BJ (cell line): Measurements from ENCODE around the gene CD4. TPM values are rescaled to one million over a fixed set of nuclear protein-coding genes. Genes with fewer than 3 reads are reported as not detected.
A peak's percentile ranks its signal among the peaks of the same experiment; 100 is the strongest.

Experiments used
- CTCF ChIA-PET: fragments of 350-600 bp; formaldehyde crosslinking; extraction: SDS; loops from one replicate; lab custom pipeline; 2021; ENCODE audit warnings: antibody characterized with exemption, inconsistent platforms; lab: Yijun Ruan, JAX
- POLR2A ChIA-PET: fragments of 300-600 bp; sonication (Branson Sonifier 250); formaldehyde crosslinking; extraction: SDS; loops from one replicate; lab custom pipeline; 2021; ENCODE audit warnings: antibody characterized with exemption; lab: Charles Lee
- DNase-seq: peaks from one replicate; pipeline ENCODE4 v3.0.0-alpha.2; 2011; ENCODE audit warnings: low read depth
- H3K27me3 ChIP-seq: 2 replicates; pipeline ENCODE4 v1.6.0; 2011; ENCODE audit warnings: low read length; ENCODE audit not compliant: control insufficient read depth, insufficient read depth
- H3K36me3 ChIP-seq: 2 replicates; pipeline ENCODE4 v1.5.1; 2011; ENCODE audit warnings: low read length; ENCODE audit not compliant: control insufficient read depth, insufficient read depth
- H3K4me3 ChIP-seq: 2 replicates; pipeline ENCODE4 v1.5.1; 2011; ENCODE audit warnings: low read depth, mild to moderate bottlenecking, control low read depth, low read length
- polyA plus RNA-seq: library from polyadenylated mRNA; depleted of rRNA; stranded (reverse); fragments of >200 nt; gene quantifications from 2 replicates; pipeline ENCODE4 v1.2.3, GENCODE V29; 2011
- TF ChIP-seq, protein P1 (sequence below): IDR thresholded peaks from 2 replicates; pipeline ENCODE4 v1.5.1; 2011; ENCODE audit warnings: low read depth, mild to moderate bottlenecking, control low read depth, inconsistent platforms, low read length, moderate library complexity; ENCODE audit not compliant: insufficient read depth

CD4 gene
- polyA plus RNA-seq, 1 experiment, result 0.42 TPM

DNA sequence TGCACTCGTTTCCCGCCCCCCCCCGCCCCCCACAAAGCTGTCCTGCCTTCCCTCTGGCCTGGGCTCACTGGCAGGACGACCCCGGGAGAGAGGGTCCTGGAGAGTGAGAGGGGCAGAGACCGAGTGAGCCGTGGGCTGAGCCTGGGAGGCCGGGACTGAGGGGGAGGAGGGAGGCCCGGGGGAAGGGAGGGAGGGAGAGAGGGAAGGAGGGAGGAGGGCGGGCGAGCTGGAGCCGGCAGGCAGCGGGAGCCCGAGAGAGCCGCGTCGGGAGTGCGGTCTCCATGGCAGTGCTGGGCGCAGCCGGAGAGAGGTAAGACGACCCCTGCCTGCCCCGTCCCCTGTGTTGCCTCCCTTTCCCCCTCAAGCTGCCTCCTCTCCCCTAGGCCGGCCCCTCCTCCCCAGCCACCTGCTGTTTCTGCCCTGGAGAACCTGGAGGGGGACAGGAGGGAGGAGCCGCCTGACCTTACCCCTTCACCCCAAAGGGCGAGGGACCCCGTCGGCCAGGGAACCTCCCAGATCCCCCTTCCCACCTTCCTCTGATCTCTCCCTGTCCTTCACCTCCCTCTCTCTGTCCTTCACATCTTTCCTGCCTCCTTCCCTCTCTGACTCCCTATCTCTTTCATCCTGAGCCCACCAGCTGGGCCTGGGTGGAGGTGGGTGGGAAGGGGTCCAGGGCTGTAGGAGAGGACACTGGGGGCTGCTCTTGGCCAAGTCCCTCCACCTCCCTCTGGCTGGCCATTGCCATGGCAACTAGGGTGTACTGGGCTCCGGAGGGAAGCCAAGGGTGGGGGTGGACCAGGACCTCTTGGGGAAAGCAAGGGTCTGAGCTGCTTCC is 32.5 kb downstream of the CD4 start, which contains the start of gene GPR162:
GPR162 (plus strand) TSS at position 231 of the 835 bp plus-strand sequence. CDS start 2,078 bp downstream, outside the sequence.
- peak within 1 kb of the TSS; percentile 48 for H3K4me3 ChIP-seq
- TF ChIP-seq, protein P1, sequence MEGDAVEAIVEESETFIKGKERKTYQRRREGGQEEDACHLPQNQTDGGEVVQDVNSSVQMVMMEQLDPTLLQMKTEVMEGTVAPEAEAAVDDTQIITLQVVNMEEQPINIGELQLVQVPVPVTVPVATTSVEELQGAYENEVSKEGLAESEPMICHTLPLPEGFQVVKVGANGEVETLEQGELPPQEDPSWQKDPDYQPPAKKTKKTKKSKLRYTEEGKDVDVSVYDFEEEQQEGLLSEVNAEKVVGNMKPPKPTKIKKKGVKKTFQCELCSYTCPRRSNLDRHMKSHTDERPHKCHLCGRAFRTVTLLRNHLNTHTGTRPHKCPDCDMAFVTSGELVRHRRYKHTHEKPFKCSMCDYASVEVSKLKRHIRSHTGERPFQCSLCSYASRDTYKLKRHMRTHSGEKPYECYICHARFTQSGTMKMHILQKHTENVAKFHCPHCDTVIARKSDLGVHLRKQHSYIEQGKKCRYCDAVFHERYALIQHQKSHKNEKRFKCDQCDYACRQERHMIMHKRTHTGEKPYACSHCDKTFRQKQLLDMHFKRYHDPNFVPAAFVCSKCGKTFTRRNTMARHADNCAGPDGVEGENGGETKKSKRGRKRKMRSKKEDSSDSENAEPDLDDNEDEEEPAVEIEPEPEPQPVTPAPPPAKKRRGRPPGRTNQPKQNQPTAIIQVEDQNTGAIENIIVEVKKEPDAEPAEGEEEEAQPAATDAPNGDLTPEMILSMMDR, result no peak
- no peaks in the 10 kb centered on the region; the same call in none of the 2 replicates for H3K36me3 ChIP-seq
- no peak for DNase-seq
- POLR2A ChIA-PET, result interaction anchor here (0.5 to 0.9 kb wide), 3 partner anchors 9 to 587 kb away, joined by 3 to 8 read pairs (median 4); partner anchors contain the start of gene PTMS
- H3K27me3 ChIP-seq, result peaks cover 3% of the 10 kb centered on the region; the same call in 1 of the 2 replicates
- CTCF ChIA-PET, result interaction anchor here (1.0 to 12.9 kb wide), 7 partner anchors 10 to 69 kb away, joined by 3 to 92 read pairs (median 6); partner anchors contain the start of genes MLF2 and PTMS

DNA sequence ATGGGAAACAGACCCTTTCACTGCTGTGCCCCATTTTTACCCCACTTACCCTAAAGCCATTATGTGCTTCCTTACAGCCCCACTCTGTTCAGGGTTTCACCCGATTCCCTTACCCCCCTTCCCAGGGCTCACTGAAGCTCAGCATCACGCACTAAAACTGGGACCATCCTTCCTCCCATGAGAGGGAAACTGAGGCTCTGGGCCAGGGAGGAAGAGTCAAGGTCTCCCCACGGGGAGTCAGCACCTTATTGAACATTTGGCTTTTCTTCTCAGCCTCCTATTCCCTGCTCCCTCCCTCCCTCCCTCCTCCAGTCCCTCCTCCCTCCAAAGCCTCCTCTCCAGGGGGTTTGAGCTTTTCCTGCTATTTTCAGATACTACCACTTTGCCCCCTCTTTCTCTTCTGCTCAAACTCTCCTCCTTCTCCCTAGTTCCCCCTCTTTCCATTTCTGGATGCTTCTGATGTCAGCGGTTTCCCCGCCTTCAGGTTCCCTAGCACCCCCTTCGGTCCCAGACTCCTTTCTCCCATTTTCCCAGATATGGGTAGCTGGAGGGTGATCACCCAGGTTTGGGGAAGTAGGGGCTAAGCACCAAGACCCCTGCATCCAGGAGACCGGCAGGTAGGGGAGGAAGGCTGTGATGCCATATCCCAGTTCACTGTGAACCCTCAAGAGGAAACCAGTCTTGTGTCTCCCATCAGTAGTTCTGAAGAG is 33.3 kb downstream of the CD4 start:
- Histone ChIP-seq H3K36me3 (no peaks in the 10 kb centered on the region; the same call in none of the 2 replicates), H3K27me3 (peaks cover 3% of the 10 kb centered on the region; the same call in 1 of the 2 replicates), H3K4me3 (no peak overlapping the region)
- POLR2A ChIA-PET, result no interaction called here
- TF ChIP-seq, protein P1, result no peak
- CTCF ChIA-PET, result interaction anchor here (2.0 to 12.9 kb wide), 5 partner anchors 13 to 69 kb away, joined by 6 to 92 read pairs (median 9); partner anchors contain the start of genes MLF2 and PTMS
- no peak for DNase-seq

DNA sequence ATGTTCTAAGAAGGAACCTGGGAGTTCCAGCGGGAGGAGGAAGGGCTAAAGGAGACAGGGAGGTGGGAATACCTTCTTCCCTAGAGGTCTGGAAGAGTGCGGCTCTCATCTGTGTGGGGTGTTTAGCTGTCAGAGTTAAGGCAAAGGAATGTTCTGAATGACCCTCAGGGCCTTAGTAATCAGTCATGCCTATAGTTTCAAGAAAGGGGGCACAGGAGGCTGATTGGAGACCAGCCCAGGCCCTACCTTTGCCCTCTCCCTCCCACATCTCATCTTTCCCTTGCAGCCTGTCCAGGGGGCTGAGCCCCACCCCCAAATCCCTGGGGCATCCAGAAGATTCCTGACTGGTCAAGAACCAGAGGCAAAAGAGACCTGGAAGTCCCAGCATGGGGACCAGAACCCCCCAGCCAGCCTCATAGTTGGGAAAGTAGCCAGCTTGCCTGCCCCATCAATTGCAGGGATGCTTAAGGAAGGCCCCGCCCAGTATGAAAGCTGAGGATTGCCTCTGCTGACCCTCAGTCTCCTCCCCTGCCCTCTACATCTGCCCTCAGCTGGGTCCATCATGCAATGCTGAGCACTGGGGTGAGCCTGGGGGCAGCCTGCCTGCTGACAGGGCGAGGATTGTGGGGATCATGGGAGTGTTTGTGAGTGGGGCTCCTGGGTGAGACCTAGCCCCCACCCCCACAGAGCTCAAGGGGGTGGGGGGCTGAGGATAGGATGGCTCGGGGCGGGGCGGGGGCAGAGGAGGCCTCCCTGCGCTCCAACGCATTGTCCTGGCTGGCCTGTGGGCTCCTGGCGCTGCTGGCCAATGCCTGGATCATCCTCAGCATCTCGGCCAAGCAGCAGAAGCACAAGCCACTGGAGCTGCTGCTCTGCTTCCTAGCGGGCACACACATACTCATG is 34.1 kb downstream of the CD4 start:
- Histone ChIP-seq H3K36me3 (no peaks in the 10 kb centered on the region; the same call in none of the 2 replicates), H3K4me3 (no peak overlapping the region), H3K27me3 (peaks cover 3% of the 10 kb centered on the region; the same call in 1 of the 2 replicates)
- CTCF ChIA-PET, result interaction anchor here (2.2 to 12.9 kb wide), 4 partner anchors 40 to 88 kb away, joined by 6 to 92 read pairs (median 32); partner anchors contain the start of genes MLF2 and PTMS
- no peak for DNase-seq
- TF ChIP-seq, protein P1, result no peak
- POLR2A ChIA-PET, result no interaction called here

DNA sequence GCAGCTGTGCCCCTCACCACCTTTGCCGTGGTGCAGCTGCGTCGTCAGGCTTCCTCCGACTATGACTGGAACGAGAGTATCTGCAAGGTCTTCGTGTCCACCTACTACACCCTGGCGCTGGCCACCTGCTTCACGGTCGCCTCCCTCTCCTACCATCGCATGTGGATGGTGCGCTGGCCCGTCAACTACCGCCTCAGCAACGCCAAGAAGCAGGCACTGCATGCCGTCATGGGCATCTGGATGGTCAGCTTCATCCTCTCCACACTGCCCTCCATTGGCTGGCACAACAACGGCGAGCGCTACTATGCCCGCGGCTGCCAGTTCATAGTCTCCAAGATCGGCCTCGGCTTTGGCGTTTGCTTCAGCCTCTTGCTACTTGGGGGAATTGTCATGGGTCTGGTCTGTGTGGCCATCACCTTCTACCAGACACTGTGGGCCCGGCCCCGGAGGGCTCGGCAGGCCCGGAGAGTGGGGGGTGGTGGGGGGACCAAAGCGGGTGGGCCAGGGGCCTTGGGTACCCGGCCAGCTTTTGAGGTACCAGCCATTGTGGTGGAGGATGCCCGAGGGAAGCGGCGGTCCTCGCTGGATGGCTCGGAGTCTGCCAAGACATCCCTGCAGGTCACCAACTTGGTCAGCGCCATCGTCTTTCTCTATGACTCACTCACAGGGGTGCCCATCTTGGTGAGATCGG is 34.9 kb downstream of the CD4 start:
- Histone ChIP-seq H3K36me3 (no peaks in the 10 kb centered on the region; the same call in none of the 2 replicates), H3K4me3 (no peak overlapping the region), H3K27me3 (peaks cover 3% of the 10 kb centered on the region; the same call in 1 of the 2 replicates)
- POLR2A ChIA-PET, result interaction anchor here (0.9 kb wide), 1 partner anchor 135 kb away, joined by 3 read pairs; the partner anchor contains the start of gene ZNF384
- CTCF ChIA-PET, result interaction anchor here (0.6 to 12.9 kb wide), 20 partner anchors 10 to 318 kb away, joined by 3 to 92 read pairs (median 5); partner anchors contain the start of genes CDCA3, COPS7A, GNB3 and MLF2
- TF ChIP-seq, protein P1, result no peak
- DNase-seq, result no peak
